Mesenchymal stem cell (in vitro differentiated cells and primary cell): ENCODE data around the gene ZNF428.

ENCODE experiments used
- DNase-seq: peaks from one replicate; pipeline ENCODE4 v3.0.0-alpha.2; 2013
- H2AFZ ChIP-seq: one replicate; pipeline ENCODE4 v1.6.1; 2013; ENCODE audit warnings: low read depth, mild to moderate bottlenecking, control low read depth, inconsistent platforms, low read length, moderate library complexity
- H2AK5ac ChIP-seq: 2 replicates; pipeline ENCODE4 v1.6.1; 2013; ENCODE audit warnings: low read length, moderate library complexity, mild to moderate bottlenecking, inconsistent platforms; ENCODE audit not compliant: severe bottlenecking
- H2BK120ac ChIP-seq: one replicate; pipeline ENCODE4 v1.6.1; 2013; ENCODE audit warnings: low read depth, mild to moderate bottlenecking, inconsistent platforms, low read length, moderate library complexity
- H2BK12ac ChIP-seq, 2 experiments: one replicate each; pipeline ENCODE4 v1.6.1; 2013; ENCODE audit warnings: inconsistent platforms in 2 of 2, low read length in 2 of 2, mild to moderate bottlenecking in 2 of 2, moderate library complexity in 2 of 2, control low read depth in 1 of 2
- H2BK15ac ChIP-seq: one replicate; pipeline ENCODE4 v1.6.1; 2013; ENCODE audit warnings: mild to moderate bottlenecking, low read depth, inconsistent platforms; ENCODE audit not compliant: poor library complexity, severe bottlenecking
- H2BK5ac ChIP-seq: 2 replicates; pipeline ENCODE4 v1.6.1; 2013; ENCODE audit warnings: low read depth, mild to moderate bottlenecking, low read length, control low read depth, inconsistent platforms; ENCODE audit not compliant: poor library complexity, severe bottlenecking
- H3K14ac ChIP-seq, 2 experiments: one replicate each; pipeline ENCODE4 v1.6.1; 2013; ENCODE audit warnings: inconsistent platforms in 2 of 2, low read length in 2 of 2, control low read depth in 1 of 2, mild to moderate bottlenecking in 1 of 2, moderate library complexity in 1 of 2
- H3K18ac ChIP-seq, 2 experiments: one replicate each; pipeline ENCODE4 v1.6.1; 2013; ENCODE audit warnings: inconsistent platforms in 2 of 2, low read length in 2 of 2, control low read depth in 1 of 2, low read depth in 1 of 2, mild to moderate bottlenecking in 1 of 2
- H3K23ac ChIP-seq, 2 experiments: one replicate each; pipeline ENCODE4 v1.6.1; 2013; ENCODE audit warnings: inconsistent platforms in 2 of 2, low read length in 2 of 2, mild to moderate bottlenecking in 2 of 2, moderate library complexity in 2 of 2, control low read depth in 1 of 2
- H3K27ac ChIP-seq: 2 replicates; pipeline ENCODE4 v1.5.1; 2013; ENCODE audit warnings: mild to moderate bottlenecking, moderate library complexity, low read length, control low read depth, inconsistent platforms; ENCODE audit not compliant: poor library complexity, severe bottlenecking
- H3K27me3 ChIP-seq, 2 experiments: 2 replicates each; pipeline versions ENCODE4 v1.6.1 to v1.7.0; 2013; ENCODE audit warnings: low read length in 2 of 2, mild to moderate bottlenecking in 2 of 2, moderate library complexity in 2 of 2, control low read depth in 1 of 2, inconsistent platforms in 1 of 2; ENCODE audit not compliant: control insufficient read depth in 1 of 2, insufficient read depth in 1 of 2
- H3K36me3 ChIP-seq, 2 experiments: 2 replicates each; pipeline versions ENCODE4 v1.6.1 to v1.7.0; 2013; ENCODE audit warnings: low read length in 2 of 2, control low read depth in 1 of 2, inconsistent platforms in 1 of 2, low read depth in 1 of 2, mild to moderate bottlenecking in 1 of 2; ENCODE audit not compliant: insufficient read depth in 2 of 2, control insufficient read depth in 1 of 2
- H3K4ac ChIP-seq, 2 experiments: one replicate each; pipeline ENCODE4 v1.6.1; 2013; ENCODE audit warnings: inconsistent platforms in 2 of 2, low read length in 2 of 2, mild to moderate bottlenecking in 2 of 2, moderate library complexity in 2 of 2, control low read depth in 1 of 2, low read depth in 1 of 2
- H3K4me1 ChIP-seq: 2 replicates; pipeline ENCODE4 v1.6.1; 2013; ENCODE audit warnings: low read depth, low read length, control low read depth; ENCODE audit not compliant: control insufficient read depth, insufficient read depth
- H3K4me2 ChIP-seq: 2 replicates; pipeline ENCODE4 v1.6.1; 2013; ENCODE audit warnings: low read length, mild to moderate bottlenecking, inconsistent platforms; ENCODE audit not compliant: poor library complexity, severe bottlenecking
- H3K4me3 ChIP-seq, 2 experiments: 2 replicates each; pipeline versions ENCODE4 v1.5.1 to v1.7.0; 2013; ENCODE audit warnings: low read length in 2 of 2, mild to moderate bottlenecking in 2 of 2, control low read depth in 1 of 2, low read depth in 1 of 2; ENCODE audit not compliant: insufficient read depth in 1 of 2
- H3K79me1 ChIP-seq: replicated peaks from 2 replicates; pipeline ENCODE4 v1.6.1; 2013; ENCODE audit warnings: mild to moderate bottlenecking, control low read depth, low read length, inconsistent platforms; ENCODE audit not compliant: poor library complexity, severe bottlenecking
- H3K9ac ChIP-seq: 2 replicates; pipeline ENCODE4 v1.7.0; 2013; ENCODE audit warnings: mild to moderate bottlenecking, low read length, moderate library complexity
- H3K9me3 ChIP-seq: 2 replicates; pipeline ENCODE4 v1.7.0; 2013; ENCODE audit warnings: mild to moderate bottlenecking, low read length; ENCODE audit not compliant: control insufficient read depth
- H4K8ac ChIP-seq: one replicate; pipeline ENCODE4 v1.6.1; 2013; ENCODE audit warnings: inconsistent platforms, mild to moderate bottlenecking, low read length, moderate library complexity
- H4K91ac ChIP-seq: one replicate; pipeline ENCODE4 v1.6.1; 2013; ENCODE audit warnings: mild to moderate bottlenecking, low read length, inconsistent platforms
- WGBS: methylation state at CpG from one replicate; pipeline ENCODE4 v1.1.7; 2013; ENCODE audit warnings: mixed read lengths; 5-methylcytosine and 5-hydroxymethylcytosine counted together

The ZNF428 gene

GRCh38 chr19:43660301-43660970 lies 41.0 kb upstream of the ZNF428 start:
- Histone ChIP-seq H3K36me3 (peaks cover 77 to 94% of the 10 kb centered on the region in 2 experiments), H2BK15ac (no peak overlapping the region), H3K4me1 (no peaks in the 10 kb centered on the region), H2BK5ac (no peak overlapping the region), H2BK120ac (no peak overlapping the region), H2BK12ac (no peak overlapping the region), H2AFZ (no peak overlapping the region), H2AK5ac (no peak overlapping the region), H4K91ac (no peak overlapping the region), H3K79me1 (peaks cover 43% of the 10 kb centered on the region), H3K18ac (no peak overlapping the region), H3K4me3 (no peak overlapping the region), H3K23ac (no peak overlapping the region), H3K9ac (no peak overlapping the region), H3K27ac (no peak overlapping the region), H3K4me2 (no peak overlapping the region), H3K14ac (no peak overlapping the region), H3K27me3 (no peaks in the 10 kb centered on the region), H4K8ac (no peak overlapping the region), H3K4ac (no peak overlapping the region), H3K9me3 (peaks cover 4% of the 10 kb centered on the region)
- DNase-seq: no peak
- WGBS: 99% methylated on average over 6 of the region's 7 CpGs

DNA sequence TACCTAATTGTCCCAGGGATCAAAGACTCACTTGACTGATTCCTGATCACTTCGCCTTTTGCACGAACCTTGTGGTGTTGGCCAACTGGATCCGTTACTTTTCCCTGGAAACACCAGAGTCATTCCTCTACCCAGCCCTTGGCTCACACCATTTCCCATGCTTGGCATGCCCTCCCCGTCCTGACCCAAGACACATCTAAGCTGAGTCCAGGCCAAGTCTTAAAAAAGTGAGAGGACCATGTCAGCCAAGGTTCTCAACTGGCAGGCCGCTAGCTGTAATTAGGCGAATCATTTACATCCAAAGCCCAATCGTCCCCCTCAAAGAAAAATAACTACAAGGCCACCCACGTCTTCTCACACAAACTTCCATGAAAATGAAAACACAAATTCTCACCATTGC lies 39.1 kb upstream of the ZNF428 start:
- Histone ChIP-seq H3K4me2 (no peak overlapping the region), H2BK12ac (no peak overlapping the region), H3K27me3 (no peaks in the 10 kb centered on the region), H3K36me3 (peaks cover 78 to 93% of the 10 kb centered on the region in 2 experiments), H2AFZ (no peak overlapping the region), H3K23ac (no peak overlapping the region), H2AK5ac (no peak overlapping the region), H2BK120ac (no peak overlapping the region), H3K4me1 (no peaks in the 10 kb centered on the region), H4K91ac (no peak overlapping the region), H2BK15ac (no peak overlapping the region), H4K8ac (no peak overlapping the region), H3K79me1 (peaks cover 37% of the 10 kb centered on the region), H3K4ac (no peak overlapping the region), H3K4me3 (no peak overlapping the region), H3K9me3 (peaks cover 4% of the 10 kb centered on the region), H3K27ac (no peak overlapping the region), H3K18ac (no peak overlapping the region), H3K14ac (no peak overlapping the region), H2BK5ac (no peak overlapping the region), H3K9ac (no peak overlapping the region)
- 99% methylated on average over 8 of the region's 8 CpGs for WGBS
- DNase-seq: no peak

DNA sequence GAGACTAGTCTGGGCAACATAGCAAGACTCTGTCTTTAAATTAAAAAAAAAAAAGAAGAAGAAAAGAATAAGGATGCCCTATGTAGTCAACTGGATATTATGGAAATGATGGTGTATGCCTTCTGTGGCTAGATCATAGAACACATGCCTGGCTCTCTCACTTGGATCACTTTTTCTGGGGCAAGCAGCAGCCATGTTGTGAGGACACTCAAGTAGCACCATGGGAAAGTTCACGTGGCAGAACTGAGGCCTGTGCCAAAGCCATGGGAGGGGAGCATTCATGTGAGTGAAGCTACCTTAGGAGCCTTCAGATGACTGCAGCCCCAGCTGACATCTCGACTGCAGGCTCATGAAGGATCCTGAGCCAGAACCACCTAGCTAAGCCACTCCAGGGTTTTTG lies 38.6 kb upstream of the ZNF428 start:
- no peak for DNase-seq
- Histone ChIP-seq H3K4me3 (no peak overlapping the region), H3K4me2 (no peak overlapping the region), H2BK15ac (no peak overlapping the region), H3K27ac (no peak overlapping the region), H3K4ac (no peak overlapping the region), H3K23ac (no peak overlapping the region), H2AFZ (no peak overlapping the region), H3K4me1 (no peaks in the 10 kb centered on the region), H4K91ac (no peak overlapping the region), H3K36me3 (peaks cover 77 to 93% of the 10 kb centered on the region in 2 experiments), H4K8ac (no peak overlapping the region), H2BK120ac (no peak overlapping the region), H3K9me3 (peaks cover 4% of the 10 kb centered on the region), H3K79me1 (peaks cover 37% of the 10 kb centered on the region), H2AK5ac (no peak overlapping the region), H3K27me3 (no peaks in the 10 kb centered on the region), H3K9ac (no peak overlapping the region), H2BK12ac (no peak overlapping the region), H3K18ac (no peak overlapping the region), H3K14ac (no peak overlapping the region), H2BK5ac (no peak overlapping the region)
- WGBS: 89% methylated on average over 2 of the region's 2 CpGs

GRCh38 chr19:43656436-43656835 lies 37.0 kb upstream of the ZNF428 start:
- Histone ChIP-seq H3K4ac (no peak overlapping the region), H3K4me1 (peaks cover 2% of the 10 kb centered on the region), H2AFZ (no peak overlapping the region), H3K23ac (no peak overlapping the region), H3K14ac (no peak overlapping the region), H2BK15ac (no peak overlapping the region), H3K4me3 (no peak overlapping the region), H2BK120ac (no peak overlapping the region), H2BK12ac (no peak overlapping the region), H4K91ac (no peak overlapping the region), H3K79me1 (peaks cover 38% of the 10 kb centered on the region), H3K4me2 (no peak overlapping the region), H3K9me3 (peaks cover 4% of the 10 kb centered on the region), H2BK5ac (no peak overlapping the region), H3K18ac (no peak overlapping the region), H3K27me3 (no peaks in the 10 kb centered on the region), H3K27ac (no peak overlapping the region), H3K9ac (no peak overlapping the region), H4K8ac (no peak overlapping the region), H3K36me3 (peaks cover 79 to 95% of the 10 kb centered on the region in 2 experiments), H2AK5ac (no peak overlapping the region)
- WGBS: 77% methylated on average over 6 of the region's 6 CpGs
- DNase-seq: no peak
